Chondrocyte (in vitro differentiated cells): Measurements from ENCODE around the gene ATP5MK. TPM values are rescaled to one million over a fixed set of nuclear protein-coding genes. Genes with fewer than 3 reads are reported as not detected.

Experiments used
- DNase-seq: peaks from one replicate; pipeline ENCODE4 v3.0.0; 2021; ENCODE audit warnings: mixed read lengths, low spot score
- H3K27ac Mint-ChIP-seq: one replicate; pipeline ENCODE4 v1.8.0; 2021; ENCODE audit warnings: mild to moderate bottlenecking, moderate library complexity, mixed read lengths; ENCODE audit not compliant: unreplicated experiment
- H3K27me3 Mint-ChIP-seq: 2 replicates; pipeline ENCODE4 v1.8.0; 2021; ENCODE audit warnings: low read depth, mixed read lengths
- H3K36me3 Mint-ChIP-seq: 2 replicates; pipeline ENCODE4 v1.8.0; 2021; ENCODE audit warnings: low read depth, mixed read lengths
- H3K4me1 Mint-ChIP-seq: 2 replicates; pipeline ENCODE4 v1.8.0; 2021; ENCODE audit warnings: low read depth, mild to moderate bottlenecking, mixed read lengths
- H3K4me3 Mint-ChIP-seq: one replicate; pipeline ENCODE4 v1.8.0; 2021; ENCODE audit warnings: mild to moderate bottlenecking, moderate library complexity, mixed read lengths; ENCODE audit not compliant: unreplicated experiment
- H3K9me3 Mint-ChIP-seq: 2 replicates; pipeline ENCODE4 v1.8.0; 2021; ENCODE audit warnings: low read depth, mixed read lengths
- total RNA-seq: library from RNA; stranded (reverse); gene quantifications from 3 replicates; pipeline ENCODE4 v1.2.1, GENCODE V29; 2021
- TF ChIP-seq, protein P1 (sequence below): fragments of 200-600 bp; sonication (generic); IDR thresholded peaks from 2 replicates; pipeline ENCODE4 v1.5.0; 2021; ENCODE audit warnings: antibody characterized with exemption, mild to moderate bottlenecking, moderate library complexity

The ATP5MK gene
- total RNA-seq, 1 donor from 2014 or later, result 326 TPM

DNA sequence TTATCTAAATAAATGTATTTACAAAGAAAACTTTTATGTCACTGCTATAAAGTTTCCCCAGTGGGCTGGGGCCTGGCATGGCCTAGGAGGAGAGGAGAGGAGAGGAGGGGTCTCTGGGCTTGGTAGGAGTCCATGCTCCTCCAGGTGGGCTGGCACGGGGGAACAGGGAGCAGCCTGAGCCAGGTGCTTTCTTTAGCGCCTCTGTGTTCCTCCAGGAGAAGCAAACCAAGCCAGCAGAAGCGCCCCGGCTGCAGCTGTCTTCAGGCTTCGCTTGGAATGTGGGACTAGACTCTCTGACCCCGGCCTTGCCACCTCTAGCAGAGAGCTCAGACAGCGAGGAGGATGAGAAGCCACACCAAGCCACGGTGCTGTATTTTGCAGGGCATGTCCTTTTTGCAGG lies 45.3 kb upstream of the ATP5MK start:
- Mint-ChIP-seq H3K4me3 (no peak overlapping the region), H3K4me1 (peaks cover 34% of the 10 kb centered on the region), H3K36me3 (peaks cover 63% of the 10 kb centered on the region), H3K27ac (peak overlapping the region; percentile 85), H3K9me3 (no peaks in the 10 kb centered on the region), H3K27me3 (no peaks in the 10 kb centered on the region)
- DNase-seq, result no peak
- TF ChIP-seq, protein P1, sequence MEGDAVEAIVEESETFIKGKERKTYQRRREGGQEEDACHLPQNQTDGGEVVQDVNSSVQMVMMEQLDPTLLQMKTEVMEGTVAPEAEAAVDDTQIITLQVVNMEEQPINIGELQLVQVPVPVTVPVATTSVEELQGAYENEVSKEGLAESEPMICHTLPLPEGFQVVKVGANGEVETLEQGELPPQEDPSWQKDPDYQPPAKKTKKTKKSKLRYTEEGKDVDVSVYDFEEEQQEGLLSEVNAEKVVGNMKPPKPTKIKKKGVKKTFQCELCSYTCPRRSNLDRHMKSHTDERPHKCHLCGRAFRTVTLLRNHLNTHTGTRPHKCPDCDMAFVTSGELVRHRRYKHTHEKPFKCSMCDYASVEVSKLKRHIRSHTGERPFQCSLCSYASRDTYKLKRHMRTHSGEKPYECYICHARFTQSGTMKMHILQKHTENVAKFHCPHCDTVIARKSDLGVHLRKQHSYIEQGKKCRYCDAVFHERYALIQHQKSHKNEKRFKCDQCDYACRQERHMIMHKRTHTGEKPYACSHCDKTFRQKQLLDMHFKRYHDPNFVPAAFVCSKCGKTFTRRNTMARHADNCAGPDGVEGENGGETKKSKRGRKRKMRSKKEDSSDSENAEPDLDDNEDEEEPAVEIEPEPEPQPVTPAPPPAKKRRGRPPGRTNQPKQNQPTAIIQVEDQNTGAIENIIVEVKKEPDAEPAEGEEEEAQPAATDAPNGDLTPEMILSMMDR, result no peak

DNA sequence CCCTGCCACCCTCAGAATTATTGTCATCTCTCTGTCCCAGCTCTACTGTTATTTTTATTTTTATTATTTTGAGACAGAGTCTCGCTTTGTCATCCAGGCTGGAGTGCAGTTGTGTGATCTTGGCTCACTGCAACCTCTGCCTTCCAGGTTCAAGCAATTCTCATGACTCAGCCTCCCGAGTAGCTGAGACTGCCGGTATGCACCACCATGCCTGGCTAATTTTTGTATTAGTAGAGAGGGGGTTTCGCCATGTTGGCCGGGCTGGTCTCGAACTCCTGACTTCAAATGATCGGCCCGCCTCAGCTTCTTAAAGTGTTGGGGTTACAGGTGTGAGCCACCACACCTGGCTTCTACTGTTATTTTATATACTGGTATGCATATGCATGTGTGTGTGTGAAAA lies 44.9 kb upstream of the ATP5MK start:
- H3K36me3 Mint-ChIP-seq, result peaks cover 65% of the 10 kb centered on the region
- no peak overlapping the region for H3K4me3 Mint-ChIP-seq
- no peak for DNase-seq
- H3K4me1 Mint-ChIP-seq, result peaks cover 31% of the 10 kb centered on the region
- TF ChIP-seq, protein P1, result no peak
- H3K27ac Mint-ChIP-seq, result peak overlapping the region; percentile 41
- H3K27me3 Mint-ChIP-seq, result no peaks in the 10 kb centered on the region
- H3K9me3 Mint-ChIP-seq, result no peaks in the 10 kb centered on the region

DNA sequence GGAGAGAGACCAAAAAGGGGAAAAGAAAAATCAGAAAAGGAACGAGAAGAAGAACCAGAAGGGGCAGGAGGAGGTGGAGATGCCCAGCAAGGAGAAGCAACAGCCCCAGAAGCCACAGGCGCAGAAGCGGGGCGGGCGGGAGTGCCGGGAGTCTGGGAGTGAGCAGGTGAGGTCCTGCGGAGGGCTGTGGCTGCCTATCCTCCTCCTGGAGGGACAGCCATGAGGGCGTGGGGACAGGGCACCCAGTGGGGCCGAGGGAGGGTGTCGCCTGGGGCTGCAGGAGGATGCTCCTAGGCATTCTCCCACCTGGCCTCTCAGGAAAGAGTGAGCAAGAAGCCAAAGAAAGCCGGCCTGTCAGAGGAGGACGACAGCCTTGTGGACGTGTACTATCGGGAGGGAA lies 44.1 kb upstream of the ATP5MK start:
- H3K4me1 Mint-ChIP-seq, result peaks cover 23% of the 10 kb centered on the region
- H3K27ac Mint-ChIP-seq, result peak overlapping the region; percentile 33
- no peak for DNase-seq
- H3K27me3 Mint-ChIP-seq, result no peaks in the 10 kb centered on the region
- no peaks in the 10 kb centered on the region for H3K9me3 Mint-ChIP-seq
- H3K36me3 Mint-ChIP-seq, result peaks cover 59% of the 10 kb centered on the region
- TF ChIP-seq, protein P1, result no peak
- no peak overlapping the region for H3K4me3 Mint-ChIP-seq

DNA sequence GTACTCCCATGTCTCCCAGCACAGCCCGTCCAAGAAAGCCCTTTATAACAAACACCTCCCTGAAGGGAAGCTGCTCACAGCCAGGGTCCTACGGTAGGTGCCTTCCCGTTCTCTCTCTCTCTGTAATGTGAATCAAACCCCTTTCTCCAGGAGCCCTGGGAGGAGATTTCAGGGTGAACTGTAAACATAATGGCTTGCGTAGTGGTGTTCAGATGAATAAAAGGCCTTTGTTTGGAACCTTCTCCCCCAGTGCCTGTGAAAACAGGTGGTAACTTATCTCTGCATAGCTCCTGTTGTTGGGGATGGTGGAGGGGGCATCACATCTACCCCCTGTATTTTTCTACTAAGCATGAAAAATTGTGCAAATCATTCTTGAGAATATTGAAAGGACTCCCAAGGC lies 43.5 kb upstream of the ATP5MK start:
- TF ChIP-seq, protein P1, result no peak
- DNase-seq, result no peak
- Mint-ChIP-seq H3K4me1 (peaks cover 20% of the 10 kb centered on the region), H3K9me3 (no peaks in the 10 kb centered on the region), H3K4me3 (no peak overlapping the region), H3K36me3 (peaks cover 55% of the 10 kb centered on the region), H3K27ac (no peak overlapping the region), H3K27me3 (no peaks in the 10 kb centered on the region)

DNA sequence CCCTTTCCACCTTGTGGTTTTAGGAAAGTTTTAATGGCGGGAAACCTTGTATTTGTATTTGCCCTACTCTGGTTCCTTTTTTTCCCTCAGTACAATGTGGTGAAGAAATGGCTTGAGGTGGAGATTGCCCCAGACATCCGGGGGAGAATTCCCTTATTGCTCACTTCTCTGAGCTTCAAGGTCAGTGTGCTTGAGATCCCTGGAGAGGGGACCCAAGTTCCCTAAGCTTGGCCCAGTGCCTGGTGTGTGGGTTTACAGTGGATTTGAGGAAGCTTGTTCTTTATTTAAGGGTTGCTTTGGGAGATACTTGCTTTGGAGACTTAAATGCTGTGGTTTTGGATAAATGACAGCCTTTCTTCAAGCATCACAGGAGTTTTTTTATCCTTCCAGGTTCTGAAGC lies 37.6 kb upstream of the ATP5MK start:
- H3K27ac Mint-ChIP-seq, result no peak overlapping the region
- TF ChIP-seq, protein P1, result no peak
- H3K9me3 Mint-ChIP-seq, result no peaks in the 10 kb centered on the region
- H3K27me3 Mint-ChIP-seq, result no peaks in the 10 kb centered on the region
- H3K4me3 Mint-ChIP-seq, result no peak overlapping the region
- no peak for DNase-seq
- peaks cover 7% of the 10 kb centered on the region for H3K4me1 Mint-ChIP-seq
- H3K36me3 Mint-ChIP-seq, result peaks cover 27% of the 10 kb centered on the region
